H1 (cell line): Measurements from ENCODE around the gene SAMD9. TPM values are rescaled to one million over a fixed set of nuclear protein-coding genes. Genes with fewer than 3 reads are reported as not detected.
"Not testable (repeated sequence)": the region's sequence is repeated elsewhere in the genome, so short reads cannot be mapped to it uniquely, and the experiment has no call there.

Source experiments
- CTCF ChIA-PET: fragments of 300-600 bp; sonication (Branson Sonifier 250); formaldehyde crosslinking; loops from one replicate; lab custom pipeline; 2021; ENCODE audit not compliant: partially characterized antibody; lab: Charles Lee
- POLR2A ChIA-PET: fragments of 300-600 bp; sonication (Branson Sonifier 250); formaldehyde crosslinking; loops from one replicate; lab custom pipeline; 2021; ENCODE audit warnings: inconsistent platforms; ENCODE audit not compliant: partially characterized antibody; lab: Charles Lee
- DNase-seq, 2 experiments: peaks; one replicate each; pipeline versions ENCODE4 v3.0.0 to v3.0.0-alpha.2; 2010 to 2022; ENCODE audit warnings: low spot score in 2 of 2, low read depth in 1 of 2, mixed read lengths in 1 of 2
- FAIRE-seq: peaks from 2 replicates; lab custom pipeline; 2011; peaks lifted over from hg19 to GRCh38; lab: Jason Lieb, UNC
- H2AFZ ChIP-seq: 2 replicates; pipeline ENCODE4 v1.8.1; 2012; ENCODE audit warnings: low read length, inconsistent platforms
- H2AK5ac ChIP-seq: 2 replicates; pipeline ENCODE4 v1.6.1; 2013; ENCODE audit warnings: low read depth, low read length
- H2BK120ac ChIP-seq: replicated peaks from 2 replicates; pipeline ENCODE3; 2013; ENCODE audit warnings: low read depth, low read length, inconsistent platforms
- H2BK12ac ChIP-seq: 2 replicates; pipeline ENCODE4 v1.6.1; 2013; ENCODE audit warnings: low read depth, low read length
- H2BK15ac ChIP-seq: 2 replicates; pipeline ENCODE4 v1.6.1; 2013; ENCODE audit warnings: low read length
- H2BK20ac ChIP-seq: 2 replicates; pipeline ENCODE4 v1.6.1; 2013; ENCODE audit warnings: low read length
- H2BK5ac ChIP-seq: 2 replicates; pipeline ENCODE4 v1.6.1; 2013; ENCODE audit warnings: low read depth, low read length
- H3K14ac ChIP-seq: 2 replicates; pipeline ENCODE4 v1.6.1; 2013; ENCODE audit warnings: inconsistent platforms; ENCODE audit not compliant: insufficient read length
- H3K18ac ChIP-seq: 2 replicates; pipeline ENCODE4 v1.6.1; 2013; ENCODE audit warnings: low read length; ENCODE audit errors: extremely low read depth
- H3K23ac ChIP-seq: 2 replicates; pipeline ENCODE4 v1.6.1; 2013; ENCODE audit warnings: inconsistent platforms; ENCODE audit not compliant: insufficient read length
- H3K23me2 ChIP-seq: 2 replicates; pipeline ENCODE4 v1.6.1; 2013; ENCODE audit warnings: low read depth, low read length
- H3K27ac ChIP-seq: 2 replicates; pipeline ENCODE4 v1.6.1; 2011; ENCODE audit warnings: low read depth, low read length, inconsistent platforms
- H3K27me3 ChIP-seq, 4 experiments: replicated peaks in 1 of 4; 1 replicate in 1 of 4; 2 replicates in 3 of 4; pipeline versions ENCODE4 v1.6.1 to v1.8.1; 2011 to 2013; ENCODE audit warnings: low read length in 3 of 4, mild to moderate bottlenecking in 3 of 4, inconsistent platforms in 2 of 4, mixed read lengths in 2 of 4, moderate library complexity in 1 of 4; ENCODE audit not compliant: control insufficient read depth in 3 of 4, insufficient read depth in 3 of 4; ENCODE audit errors: extremely low read depth in 1 of 4
- H3K36me3 ChIP-seq, 4 experiments: 2 replicates each; pipeline versions ENCODE4 v1.6.1 to v1.8.1; 2011 to 2013; ENCODE audit warnings: mild to moderate bottlenecking in 4 of 4, low read length in 3 of 4, moderate library complexity in 2 of 4, control low read depth in 1 of 4, inconsistent platforms in 1 of 4; ENCODE audit not compliant: insufficient read depth in 4 of 4, control insufficient read depth in 2 of 4
- H3K4ac ChIP-seq: replicated peaks from 2 replicates; pipeline ENCODE3; 2013; ENCODE audit warnings: low read length, low read depth, mixed read lengths, inconsistent platforms; ENCODE audit not compliant: insufficient read length
- H3K4me1 ChIP-seq, 4 experiments: replicated peaks in 1 of 4; 1 replicate in 1 of 4; 2 replicates in 3 of 4; pipeline versions ENCODE4 v1.6.1 to v1.8.1; 2011 to 2013; ENCODE audit warnings: low read length in 3 of 4, inconsistent platforms in 2 of 4, mixed read lengths in 1 of 4; ENCODE audit not compliant: insufficient read depth in 4 of 4, control insufficient read depth in 3 of 4
- H3K4me2 ChIP-seq, 2 experiments: 2 replicates each; pipeline versions ENCODE4 v1.6.1 to v1.8.1; 2011 to 2013; ENCODE audit warnings: low read depth in 2 of 2, low read length in 2 of 2, control low read depth in 1 of 2, inconsistent platforms in 1 of 2, mild to moderate bottlenecking in 1 of 2; ENCODE audit not compliant: insufficient read depth in 1 of 2
- H3K4me3 ChIP-seq, 4 experiments: fragments of 200-600, 300-600 bp in 1 of 4; sonication (generic), shearing (Covaris generic), sonication (Bioruptor Twin) in 1 of 4; 2 replicates each; pipeline versions ENCODE4 v1.5.1 to v1.8.1; 2011 to 2016; ENCODE audit warnings: low read length in 4 of 4, low read depth in 3 of 4, control low read depth in 2 of 4, inconsistent platforms in 2 of 4, mild to moderate bottlenecking in 2 of 4, mixed read lengths in 1 of 4, moderate library complexity in 1 of 4; ENCODE audit not compliant: insufficient read depth in 2 of 4; ENCODE audit errors: extremely low read depth in 1 of 4
- H3K56ac ChIP-seq: replicated peaks from 2 replicates; pipeline ENCODE3; 2013; ENCODE audit warnings: low read depth, mild to moderate bottlenecking, mixed read lengths, low read length, inconsistent platforms; ENCODE audit not compliant: insufficient read length
- H3K79me1 ChIP-seq: 2 replicates; pipeline ENCODE4 v1.6.1; 2013; ENCODE audit warnings: low read depth, low read length, control low read depth
- H3K79me2 ChIP-seq, 2 experiments: 2 replicates each; pipeline versions ENCODE4 v1.6.1 to v1.8.1; 2012 to 2013; ENCODE audit warnings: low read length in 2 of 2, mild to moderate bottlenecking in 2 of 2, inconsistent platforms in 1 of 2; ENCODE audit not compliant: insufficient read depth in 2 of 2, control insufficient read depth in 1 of 2
- H3K9ac ChIP-seq, 4 experiments: replicated peaks in 1 of 4; 1 replicate in 1 of 4; 2 replicates in 3 of 4; pipeline versions ENCODE4 v1.6.1 to v1.8.1; 2011 to 2013; ENCODE audit warnings: low read depth in 3 of 4, low read length in 3 of 4, control low read depth in 2 of 4, mild to moderate bottlenecking in 2 of 4, moderate library complexity in 2 of 4, inconsistent platforms in 1 of 4; ENCODE audit errors: extremely low read depth in 1 of 4
- H3K9me3 ChIP-seq, 2 experiments: 2 replicates each; pipeline versions ENCODE4 v1.6.1 to v1.8.1; 2012 to 2013; ENCODE audit warnings: mild to moderate bottlenecking in 2 of 2, moderate library complexity in 2 of 2, control low read depth in 1 of 2, inconsistent platforms in 1 of 2, low read depth in 1 of 2, low read length in 1 of 2, mixed read lengths in 1 of 2; ENCODE audit not compliant: insufficient read depth in 2 of 2
- H4K20me1 ChIP-seq, 2 experiments: replicated peaks in 1 of 2; 2 replicates each; pipeline versions ENCODE3 to v1.8.1; 2011 to 2013; ENCODE audit warnings: inconsistent platforms in 2 of 2, low read length in 2 of 2, mild to moderate bottlenecking in 1 of 2; ENCODE audit not compliant: insufficient read depth in 2 of 2, control insufficient read depth in 1 of 2
- H4K5ac ChIP-seq: 2 replicates; pipeline ENCODE4 v1.6.1; 2013; ENCODE audit warnings: low read length, low read depth, mixed read lengths, inconsistent platforms; ENCODE audit not compliant: insufficient read length
- H4K8ac ChIP-seq: 2 replicates; pipeline ENCODE4 v1.8.0; 2013; ENCODE audit warnings: mild to moderate bottlenecking, moderate library complexity, low read length, inconsistent platforms; ENCODE audit not compliant: insufficient read depth; ENCODE audit errors: extremely low read depth
- H4K91ac ChIP-seq: replicated peaks from 2 replicates; pipeline ENCODE3; 2013; ENCODE audit warnings: low read length, mixed read lengths, inconsistent platforms; ENCODE audit not compliant: insufficient read length
- WGBS, 2 experiments: shearing (Covaris generic) in 1 of 2; methylation state at CpG; one replicate each; pipeline versions ENCODE4 v1.1.6 to v1.1.7; 2013 to 2015; ENCODE audit warnings: low lambda C conversion rate in 2 of 2, mixed read lengths in 2 of 2, inconsistent platforms in 1 of 2, low coverage in 1 of 2, missing lambda C conversion rate in 1 of 2; ENCODE audit not compliant: insufficient replicate concordance in 2 of 2, insufficient coverage in 1 of 2, insufficient read length in 1 of 2; ENCODE audit errors: extremely low coverage in 1 of 2, missing lambda C conversion rate in 1 of 2; 5-methylcytosine and 5-hydroxymethylcytosine counted together
- polyA plus RNA-seq, 7 experiments: library from polyadenylated mRNA; depleted of rRNA in 3 of 7; stranded (reverse) in 5 of 7; unstranded in 2 of 7; fragments of >200 nt in 5 of 7; fragments of 200-250 nt in 2 of 7; gene quantifications; 1 replicate in 5 of 7; 2 replicates in 1 of 7; 4 replicates in 1 of 7; pipeline versions ENCODE4 v1.2.1 to v1.2.3, GENCODE V29; 2011 to 2013; ENCODE audit warnings: missing spikeins in 2 of 7, mixed read lengths in 2 of 7
- total RNA-seq: library from RNA; stranded (reverse); fragmentation: NEBNext Ultra II Directional; extraction: Animal tissue kit (Norgen Biotek cat#: 25700); gene quantifications from 2 replicates; pipeline ENCODE4 v1.2.1, GENCODE V29; 2021

The SAMD9 gene
- total and polyA plus RNA-seq, 2 of the 8 experiments (the other 6 are each of a cell fraction or from before 2014, with no cell fraction given): 0.02 TPM; not detected in 1

DNA sequence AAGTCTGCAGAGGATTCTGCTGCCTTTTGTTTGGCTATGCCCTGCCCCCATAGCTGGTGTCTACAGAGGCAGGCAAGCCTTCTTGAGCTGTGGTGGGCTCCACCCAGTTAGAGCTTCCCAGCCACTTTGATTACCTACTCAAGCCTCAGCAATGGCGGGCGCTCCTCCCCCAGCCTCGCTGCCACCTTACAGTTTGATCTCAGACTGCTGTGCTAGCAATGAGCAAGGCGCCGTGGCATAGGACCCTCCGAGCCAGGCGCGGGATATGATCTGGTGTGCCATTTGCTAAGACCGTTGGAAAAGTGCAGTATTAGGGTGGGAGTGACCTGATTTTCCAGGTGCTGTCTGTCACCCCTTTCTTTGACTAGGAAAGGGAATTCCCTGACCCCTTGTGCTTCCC, 44.4 kb downstream of the SAMD9 start:
- H3K9me3 ChIP-seq, H2BK15ac ChIP-seq, H3K27me3 ChIP-seq, H3K9ac ChIP-seq, H3K79me1 ChIP-seq, H4K8ac ChIP-seq, H4K91ac ChIP-seq, H4K20me1 ChIP-seq, H3K4ac ChIP-seq, CTCF ChIA-PET, H3K14ac ChIP-seq, DNase-seq, POLR2A ChIA-PET, H3K4me3 ChIP-seq, H3K4me1 ChIP-seq, H3K36me3 ChIP-seq, H2BK20ac ChIP-seq, H4K5ac ChIP-seq, H3K23me2 ChIP-seq, H2BK120ac ChIP-seq, FAIRE-seq, H3K18ac ChIP-seq, H3K4me2 ChIP-seq, H3K23ac ChIP-seq, H2AFZ ChIP-seq, H3K27ac ChIP-seq, H2AK5ac ChIP-seq, H3K56ac ChIP-seq, H2BK12ac ChIP-seq, H3K79me2 ChIP-seq, H2BK5ac ChIP-seq: not testable (repeated sequence)
- WGBS, 2 experiments: 91% methylated on average over 9 of the region's 9 CpGs; no CpG with 5 or more reads in 1 of the 2 experiments
